GM13977 (cell line): ENCODE results near the gene ANXA6.
"Not testable (repeated sequence)": the region's sequence is repeated elsewhere in the genome, so short reads cannot be mapped to it uniquely, and the experiment has no call there.

Experiments used
- DNase-seq: peaks from one replicate; pipeline ENCODE4 v3.0.0; 2012; ENCODE audit warnings: low spot score
- CTCF ChIP-seq: IDR thresholded peaks from 2 replicates; pipeline ENCODE4 v1.5.1; 2012; ENCODE audit warnings: mild to moderate bottlenecking, control low read depth; ENCODE audit not compliant: insufficient read depth; ENCODE audit errors: extremely low read depth, missing control alignments
- in situ Hi-C: fragments of 300-500 bp; cut with MboI; formaldehyde crosslinking; loops from one replicate; pipeline ENCODE4 v1.12.0; 2022; ENCODE audit warnings: low sequenced_read_pairs, low pct_unique_long_range_greater_than_20kb, mixed read lengths, inconsistent platforms; ENCODE audit not compliant: unreplicated experiment

Gene ANXA6

GRCh38 chr5:151198861-151199260, 41.3 kb upstream of the ANXA6 start:
- DNase-seq: no peak
- in situ Hi-C loops: no loop called here
- no peak for TF ChIP-seq CTCF

GRCh38 chr5:151197291-151197600, 39.7 kb upstream of the ANXA6 start:
- DNase-seq, in situ Hi-C loops: not testable (repeated sequence)

GRCh38 chr5:151196556-151197290, 39.1 kb upstream of the ANXA6 start:
- in situ Hi-C loops: no loop called here
- peak; percentile 36 for DNase-seq

GRCh38 chr5:151195622-151196021, 38.0 kb upstream of the ANXA6 start:
- no peak for DNase-seq
- TF ChIP-seq CTCF: no peak
- in situ Hi-C loops: no loop called here

More at GRCh38 chr5:151196556-151197290, 39.1 kb upstream of the ANXA6 start:
- TF ChIP-seq CTCF: no peak

GRCh38 chr5:151192626-151193025, 35.0 kb upstream of the ANXA6 start:
- in situ Hi-C loops: no loop called here
- no peak for TF ChIP-seq CTCF
- DNase-seq: no peak

- no peak for DNase-seq
- in situ Hi-C loops: no loop called here
- TF ChIP-seq CTCF: no peak
Measured at GRCh38 chr5:151191661-151192060, 34.1 kb upstream of the ANXA6 start.

- TF ChIP-seq CTCF: no peak
- in situ Hi-C loops: no loop called here
- no peak for DNase-seq
Measured at GRCh38 chr5:151189151-151189550, 31.6 kb upstream of the ANXA6 start.
